Activated T-cell treated with anti-CD3 and anti-CD28 coated beads for 1 hour (primary cell): ENCODE results near the gene MAP1LC3A.
A peak's percentile ranks its signal among the peaks of the same experiment; 100 is the strongest.

Source experiments
- DNase-seq: peaks from one replicate; pipeline ENCODE4 v3.0.0-alpha.2; 2020; ENCODE audit warnings: low read depth

MAP1LC3A gene

DNA sequence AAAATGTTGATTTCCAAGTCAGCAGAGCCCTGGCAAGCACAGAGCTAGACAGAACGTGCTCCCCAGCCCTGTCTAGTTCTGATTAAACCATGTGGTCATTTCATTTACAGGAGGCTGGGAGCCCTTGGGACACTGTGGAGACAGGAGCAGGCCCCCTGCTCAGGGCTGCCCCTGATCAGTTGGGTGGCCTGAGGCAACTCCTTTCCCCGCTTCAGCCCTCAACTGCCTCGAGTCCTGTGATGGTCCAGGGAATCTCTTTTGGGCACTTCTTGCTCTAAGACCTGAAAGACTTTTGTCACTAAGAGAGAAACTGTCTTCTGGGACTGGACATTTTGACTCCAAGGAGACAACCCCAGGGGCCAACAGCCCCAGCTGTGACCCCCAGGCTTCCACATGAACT, 28.8 kb upstream of the MAP1LC3A start:
- DNase-seq: no peak

DNA sequence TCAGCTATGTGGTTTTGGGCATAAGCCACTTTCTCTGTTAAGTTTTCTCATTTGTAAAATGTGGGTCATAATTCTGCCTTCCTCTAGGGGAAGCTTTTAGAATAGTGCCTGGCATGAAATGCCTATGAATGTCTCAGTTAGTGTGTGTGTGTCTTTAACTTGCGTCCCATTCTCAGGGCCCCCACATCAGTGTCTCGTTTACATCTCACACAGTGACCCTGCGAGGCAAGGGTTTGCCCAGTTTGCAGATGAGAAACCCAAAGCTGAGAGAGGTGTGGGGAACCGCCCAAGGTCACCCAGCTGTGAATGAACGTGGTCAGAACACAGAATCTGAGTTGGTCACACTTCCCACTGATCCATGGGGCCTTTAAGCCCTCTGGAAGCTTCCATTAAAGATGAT, 28.2 kb upstream of the MAP1LC3A start:
- no peak for DNase-seq

- no peak for DNase-seq
Measured at GRCh38 chr20:34531608-34532265, 26.8 kb upstream of the MAP1LC3A start.

DNA sequence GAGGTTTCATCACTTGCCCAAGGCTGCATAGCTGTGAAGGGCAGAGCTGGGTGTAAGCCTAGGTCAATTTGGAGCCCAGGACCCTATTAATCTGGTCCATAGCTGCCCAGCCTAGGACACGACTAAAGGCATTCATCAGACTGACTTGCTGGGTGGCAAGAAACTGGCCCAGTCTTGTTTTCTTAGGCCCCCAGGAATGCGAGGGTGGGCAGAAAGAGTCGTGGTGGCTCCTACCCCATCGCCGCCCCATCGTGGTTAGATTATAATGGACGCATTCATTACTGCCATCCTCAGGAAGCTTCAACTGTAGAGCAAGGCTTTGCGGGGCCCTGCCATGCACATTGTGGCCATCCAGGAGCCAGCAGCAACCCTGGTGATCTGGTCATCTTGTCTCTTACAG, 26.2 kb upstream of the MAP1LC3A start:
- DNase-seq: no peak

DNA sequence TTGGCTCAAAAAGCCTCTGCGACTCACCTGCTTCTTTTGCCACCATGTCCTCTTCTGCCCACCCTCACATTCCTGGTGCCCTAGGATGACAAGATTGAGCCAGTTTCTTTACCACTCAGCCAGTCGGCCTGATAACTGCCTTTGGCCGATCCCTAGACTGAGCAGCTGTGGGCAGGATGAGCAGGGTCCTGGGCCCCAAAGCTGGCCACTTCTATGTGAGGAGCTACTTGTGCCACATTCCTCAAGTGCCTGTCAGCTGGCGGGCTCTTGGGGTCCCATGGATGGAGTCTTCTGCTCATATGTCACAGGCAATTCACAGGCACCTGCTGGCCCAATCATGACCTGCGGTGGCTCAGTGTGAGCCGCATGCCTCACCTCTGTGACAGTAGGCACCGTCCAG, 25.8 kb upstream of the MAP1LC3A start:
- DNase-seq: no peak

GRCh38 chr20:34534391-34535165, 23.9 kb upstream of the MAP1LC3A start:
- no peak for DNase-seq

- no peak for DNase-seq
Measured at GRCh38 chr20:34535301-34535840, 23.1 kb upstream of the MAP1LC3A start.

- DNase-seq: no peak
Measured at GRCh38 chr20:34535857-34536256, 22.7 kb upstream of the MAP1LC3A start.

GRCh38 chr20:34536798-34537394, 21.6 kb upstream of the MAP1LC3A start:
- DNase-seq: peak; percentile 30

DNA sequence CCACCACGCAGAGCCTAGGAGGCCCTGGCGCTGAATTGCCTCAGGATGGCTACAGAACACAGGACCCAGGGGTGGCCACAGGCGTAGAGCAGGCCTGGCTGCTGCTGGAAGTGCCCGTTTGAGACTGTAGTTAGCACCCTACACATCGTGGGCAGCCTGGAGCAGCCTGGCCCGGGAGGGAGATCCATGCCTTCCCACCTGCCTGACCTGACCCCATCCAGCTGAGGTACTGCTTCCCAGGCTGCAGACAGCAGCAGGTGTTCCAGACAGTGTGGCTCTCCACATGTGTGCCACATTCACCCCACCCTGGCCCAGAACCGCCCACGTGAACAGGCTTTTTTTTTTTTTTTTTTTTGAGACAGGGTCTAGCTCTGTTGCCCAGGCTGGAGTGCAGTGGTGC, 20.9 kb upstream of the MAP1LC3A start:
- no peak for DNase-seq

DNA sequence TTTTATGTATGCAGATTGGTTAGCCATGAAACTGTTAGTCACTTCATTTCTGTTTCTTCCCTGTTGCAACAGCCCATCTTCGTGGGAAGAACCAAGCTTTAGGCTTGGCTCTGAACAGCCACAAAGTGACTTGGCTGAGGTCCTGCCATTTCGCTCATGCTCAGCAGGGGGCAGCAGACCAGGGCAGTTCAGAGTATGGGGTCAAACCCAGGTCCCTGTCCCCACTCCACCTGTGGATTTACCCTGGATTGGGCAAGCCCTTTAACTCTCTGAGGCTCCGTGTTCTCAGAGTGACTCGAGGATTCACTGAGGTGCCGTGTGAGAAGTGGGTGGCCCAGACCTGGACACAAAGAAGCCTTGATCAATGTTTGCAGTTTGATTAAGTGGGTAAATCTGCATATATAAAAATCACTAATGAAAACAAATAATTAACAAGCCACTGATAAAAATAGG, 19.8 kb upstream of the MAP1LC3A start:
- peak; percentile 36 for DNase-seq

- no peak for DNase-seq
Measured at GRCh38 chr20:34539756-34540155, 18.8 kb upstream of the MAP1LC3A start.

DNA sequence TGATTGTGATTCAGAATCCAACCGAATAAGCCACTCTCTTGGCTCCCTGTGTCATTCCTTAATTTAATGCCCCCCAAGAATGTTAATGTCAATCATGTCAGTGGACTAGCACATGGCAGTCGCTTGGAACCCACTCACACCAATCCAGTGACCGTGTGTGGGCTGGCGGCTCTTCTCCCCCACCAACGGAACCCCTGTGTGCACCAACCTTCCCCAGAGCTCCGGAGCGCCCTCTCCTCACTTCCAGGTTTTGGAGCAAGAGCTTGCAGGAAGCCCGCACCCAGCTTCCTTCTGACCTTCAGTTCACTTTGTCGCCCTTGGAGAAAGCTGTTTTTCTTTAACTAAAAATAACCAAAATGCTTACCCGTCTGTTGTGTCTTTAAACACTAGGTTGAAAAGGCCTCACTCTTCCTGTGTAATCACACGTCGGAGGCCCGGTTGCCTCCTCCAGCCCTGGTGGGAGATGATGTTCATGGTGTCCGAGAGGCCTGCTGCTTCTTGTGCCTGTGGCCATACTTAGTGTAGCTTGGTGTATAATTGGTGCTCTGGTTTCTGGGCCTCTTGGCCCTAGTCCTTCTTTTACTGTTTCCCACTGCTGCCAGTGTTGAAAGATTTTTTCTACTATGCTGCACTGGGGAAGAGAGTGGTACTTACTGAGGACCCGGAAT, 17.8 kb upstream of the MAP1LC3A start:
- DNase-seq: no peak

DNA sequence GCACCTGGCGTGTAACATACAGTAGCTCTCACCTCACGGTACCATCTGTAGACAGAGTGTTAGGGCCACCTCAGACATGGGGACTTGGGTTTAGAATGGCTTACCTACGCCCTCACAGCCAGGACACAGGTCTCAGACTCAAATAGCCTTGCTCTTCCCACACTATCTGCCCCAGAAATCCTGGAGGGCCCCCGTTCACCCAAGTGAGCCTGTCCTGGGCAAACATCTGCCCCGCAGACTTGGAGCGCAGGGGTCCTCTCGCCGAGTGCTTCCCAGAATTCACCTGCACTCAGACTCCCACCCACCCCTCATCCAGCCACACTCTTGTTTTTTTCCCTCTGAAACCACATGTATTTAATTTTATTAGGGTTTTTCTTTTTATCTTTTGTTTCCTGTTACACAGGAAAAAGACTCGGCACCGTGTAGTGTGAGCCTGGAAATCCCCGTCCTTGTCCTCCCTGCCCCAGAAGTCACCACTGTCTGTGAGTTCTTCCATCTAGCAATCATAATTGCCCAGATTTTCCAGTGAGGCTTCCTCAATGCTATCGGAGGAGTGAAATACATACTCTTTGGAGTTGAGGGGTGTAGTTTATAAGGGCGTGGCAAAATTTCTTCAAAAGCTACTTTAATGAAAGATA, 17.1 kb upstream of the MAP1LC3A start:
- DNase-seq: no peak

DNA sequence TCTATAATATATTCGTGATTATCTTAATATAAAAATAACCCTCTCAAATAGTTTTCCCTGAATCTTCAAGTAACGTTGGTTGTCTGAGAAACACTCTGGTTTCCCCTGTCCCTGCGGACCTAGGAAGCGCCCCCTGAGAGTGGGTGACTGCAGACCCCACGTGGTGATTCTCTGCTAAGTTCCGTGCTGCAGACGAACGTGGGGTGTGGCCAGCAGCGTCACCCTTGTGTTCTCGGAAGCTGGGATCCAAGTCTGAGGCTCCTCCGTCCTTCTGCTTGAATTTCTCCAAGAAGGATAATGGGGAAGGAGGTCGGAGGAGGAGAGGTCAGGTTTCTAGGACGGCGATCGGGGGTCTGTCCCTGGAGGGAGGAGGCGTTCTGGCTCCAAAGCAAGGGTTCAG, 16.6 kb upstream of the MAP1LC3A start:
- DNase-seq: no peak

GRCh38 chr20:34542439-34542838, 16.1 kb upstream of the MAP1LC3A start:
- DNase-seq: no peak

DNA sequence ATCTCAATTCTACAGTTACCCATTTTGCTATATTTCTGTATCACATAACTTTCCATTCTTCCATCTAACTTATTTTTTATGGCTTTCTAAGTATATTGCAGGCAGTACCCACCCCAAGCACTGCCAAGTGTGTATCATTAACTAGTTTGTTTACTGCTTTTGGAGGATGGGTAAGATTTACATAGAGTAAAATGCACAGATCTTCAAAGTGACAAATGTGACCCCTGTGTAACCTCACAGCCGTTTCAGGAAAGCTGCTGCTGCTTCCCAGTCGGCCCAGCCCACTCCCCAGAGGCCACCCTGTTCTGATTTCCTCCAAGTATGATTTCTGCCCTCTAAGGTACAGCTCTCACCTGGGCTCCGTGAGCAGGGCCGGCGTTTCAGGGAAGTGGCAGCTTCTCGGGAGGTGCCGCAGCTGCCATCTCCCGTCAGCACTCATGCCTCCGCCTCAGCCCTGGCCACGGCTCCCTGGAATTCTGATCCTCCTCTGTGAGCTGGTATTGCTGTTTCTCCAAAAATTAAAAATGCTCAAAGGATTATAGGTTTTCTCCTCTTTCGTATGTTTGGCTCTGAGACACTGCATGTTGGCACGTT, 15.0 kb upstream of the MAP1LC3A start:
- DNase-seq: no peak

DNA sequence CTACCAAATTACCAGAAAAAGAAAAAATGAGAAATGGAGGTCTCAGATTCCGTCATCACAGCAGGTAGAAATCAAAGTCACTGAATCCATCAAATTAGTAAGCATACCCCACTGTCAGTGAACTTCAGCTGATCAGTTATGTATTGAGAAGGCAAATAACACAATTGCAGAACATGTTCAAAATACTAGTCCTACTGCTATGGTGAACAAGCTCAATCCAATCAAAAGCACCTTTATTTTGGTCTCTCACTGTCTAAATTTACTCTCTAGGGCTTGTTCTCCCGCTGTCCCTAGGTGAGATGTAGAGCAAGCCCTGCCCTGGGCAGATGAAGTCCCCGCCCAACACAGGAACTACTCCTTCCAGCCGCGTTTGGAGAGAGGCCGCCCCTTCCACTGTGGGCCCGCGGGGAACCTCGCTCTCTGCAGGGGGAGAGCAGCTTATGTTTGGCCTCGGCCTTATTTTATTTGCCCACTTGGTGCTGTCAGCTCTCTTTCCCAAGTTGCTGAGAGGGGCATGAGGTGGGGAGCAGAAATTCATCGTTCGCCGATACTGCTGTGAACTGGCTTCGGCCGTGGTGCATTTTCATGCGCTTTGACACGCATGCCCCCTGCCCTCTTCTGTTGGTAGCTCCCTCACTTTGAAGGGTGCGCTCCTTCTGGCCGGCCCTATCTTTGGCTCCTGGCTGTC, 14.3 kb upstream of the MAP1LC3A start:
- DNase-seq: no peak

GRCh38 chr20:34546751-34547181, 11.8 kb upstream of the MAP1LC3A start:
- DNase-seq: no peak

DNA sequence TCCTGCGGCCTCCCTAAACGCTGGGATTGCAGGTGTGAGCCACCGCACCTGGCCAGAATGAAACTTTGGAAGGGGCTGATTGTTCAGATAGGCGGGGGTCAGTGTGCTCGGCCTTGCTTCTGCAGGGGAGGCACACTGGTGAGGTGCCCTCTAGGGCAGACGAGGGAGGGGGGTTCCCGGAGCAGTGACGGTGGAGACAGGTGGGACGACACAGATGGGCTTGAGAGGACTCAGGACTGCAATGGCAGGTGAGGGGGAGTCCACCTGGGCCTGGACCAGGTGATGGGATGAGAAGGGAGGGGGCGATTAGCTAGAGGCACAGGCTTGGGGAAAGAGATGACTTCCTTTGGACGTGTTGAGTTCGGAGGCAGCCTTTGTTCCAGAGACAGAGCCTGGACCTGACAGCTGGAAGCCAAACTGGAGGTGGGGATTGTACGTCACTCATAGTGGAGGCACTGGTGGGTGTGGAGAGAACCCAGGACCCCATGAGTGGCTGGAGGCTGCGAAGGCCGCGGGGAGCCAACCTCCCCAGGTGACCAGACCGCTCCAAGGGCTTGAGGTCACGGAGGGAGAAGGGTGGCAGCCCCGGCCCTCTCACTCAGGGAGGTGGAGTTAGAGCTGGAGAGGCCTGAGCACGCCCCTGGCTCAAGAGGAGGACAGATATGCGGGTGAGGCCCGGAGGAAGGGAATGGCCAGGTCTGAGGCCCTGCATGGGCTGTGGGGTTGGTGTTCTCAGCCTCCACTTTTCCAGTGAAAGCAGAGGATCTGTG, 10.5 kb upstream of the MAP1LC3A start:
- DNase-seq: no peak
